Hindlimb muscle (tissue), 1 donor: ENCODE measurements around the gene TTC23. TPM values are rescaled to one million over a fixed set of nuclear protein-coding genes. Genes with fewer than 3 reads are reported as not detected.

Experiments
- DNase-seq: peaks from one replicate; pipeline ENCODE4 v3.0.0-alpha.2; 2013
- polyA plus RNA-seq: library from polyadenylated mRNA; unstranded; fragments of 120-200 nt; gene quantifications from one replicate; pipeline ENCODE4 v1.2.1, GENCODE V29; 2013; ENCODE audit not compliant: insufficient read length

TTC23 gene
- polyA plus RNA-seq, 1 donor, result 19.3 TPM

- DNase-seq, result no peak
Observed at GRCh38 chr15:99101501-99101900, 147.9 kb downstream of the TTC23 start.

GRCh38 chr15:99100245-99101173, 148.9 kb downstream of the TTC23 start:
- peak; percentile 76 for DNase-seq

- DNase-seq, result no peak
Observed at GRCh38 chr15:99099661-99100060, 149.7 kb downstream of the TTC23 start.

GRCh38 chr15:99098991-99099390, 150.4 kb downstream of the TTC23 start:
- no peak for DNase-seq

GRCh38 chr15:99098426-99098825, 151.0 kb downstream of the TTC23 start:
- no peak for DNase-seq

GRCh38 chr15:99097441-99098410, 151.7 kb downstream of the TTC23 start:
- DNase-seq, result no peak

- no peak for DNase-seq
Observed at GRCh38 chr15:99096894-99097426, 152.4 kb downstream of the TTC23 start.

GRCh38 chr15:99096173-99096893, 153.0 kb downstream of the TTC23 start:
- no peak for DNase-seq

GRCh38 chr15:99095626-99096025, 153.8 kb downstream of the TTC23 start:
- DNase-seq, result no peak

- DNase-seq, result no peak
Observed at GRCh38 chr15:99092554-99093172, 156.7 kb downstream of the TTC23 start.

- no peak for DNase-seq
Observed at GRCh38 chr15:99090938-99091337, 158.4 kb downstream of the TTC23 start.

GRCh38 chr15:99090011-99090699, 159.2 kb downstream of the TTC23 start:
- no peak for DNase-seq

GRCh38 chr15:99087405-99087943, 161.9 kb downstream of the TTC23 start:
- no peak for DNase-seq

GRCh38 chr15:99086327-99086667, 163.1 kb downstream of the TTC23 start:
- DNase-seq, result no peak

Other genes with a start within 250 kb of the TTC23 start
- gene PGPEP1L, start 241.8 kb downstream of the TTC23 start, polyA plus RNA-seq, result 3.7 TPM
- 79.5 TPM for gene SYNM, start 144.5 kb downstream of the TTC23 start, polyA plus RNA-seq
- 19.6 TPM for gene LRRC28, start 1.9 kb upstream of the TTC23 start, polyA plus RNA-seq